Parathyroid adenoma (tissue), 2 donors: ENCODE results near the gene SIL1.
A peak's percentile ranks its signal among the peaks of the same experiment; 100 is the strongest.
"Not testable (repeated sequence)": the region's sequence is repeated elsewhere in the genome, so short reads cannot be mapped to it uniquely, and the experiment has no call there.

Source experiments
- H2AFZ ChIP-seq: fragments of 300-600 bp; sonication (generic); one replicate; pipeline ENCODE4 v1.7.0; 2017; ENCODE audit warnings: antibody characterized with exemption, mild to moderate bottlenecking
- H3K27ac ChIP-seq: fragments of 300-600 bp; sonication (generic); one replicate; pipeline ENCODE4 v1.7.0; 2017
- H3K27me3 ChIP-seq: fragments of 300-600 bp; sonication (generic); one replicate; pipeline ENCODE4 v1.7.0; 2017; ENCODE audit warnings: low read length; ENCODE audit not compliant: control insufficient read depth, insufficient read depth
- H3K36me3 ChIP-seq: fragments of 300-600 bp; sonication (generic); one replicate; pipeline ENCODE4 v1.7.0; 2017; ENCODE audit warnings: low read length; ENCODE audit not compliant: control insufficient read depth, insufficient read depth
- H3K4me1 ChIP-seq: fragments of 300-600 bp; sonication (generic); one replicate; pipeline ENCODE4 v1.7.0; 2017; ENCODE audit warnings: control low read depth
- H3K4me2 ChIP-seq: fragments of 300-600 bp; sonication (generic); one replicate; pipeline ENCODE4 v1.7.0; 2017; ENCODE audit warnings: low read length
- H3K4me3 ChIP-seq: fragments of 300-600 bp; sonication (generic); one replicate; pipeline ENCODE4 v1.7.0; 2017; ENCODE audit warnings: low read depth, low read length
- H3K79me2 ChIP-seq: fragments of 300-600 bp; sonication (generic); one replicate; pipeline ENCODE4 v1.7.0; 2017; ENCODE audit warnings: control low read depth
- H3K9ac ChIP-seq: fragments of 300-600 bp; sonication (generic); one replicate; pipeline ENCODE4 v1.7.0; 2017; ENCODE audit warnings: mild to moderate bottlenecking
- H3K9me3 ChIP-seq: fragments of 300-600 bp; sonication (generic); one replicate; pipeline ENCODE4 v1.7.0; 2017; ENCODE audit warnings: low read length; ENCODE audit not compliant: control insufficient read depth
- TF ChIP-seq, protein P1 (sequence below): fragments of 300-600 bp; sonication (generic); IDR thresholded peaks from one replicate; pipeline ENCODE4 v1.7.0; 2017; ENCODE audit warnings: antibody characterized with exemption, mild to moderate bottlenecking
- donor health status: primary hyperparathyroidism.

Gene SIL1

DNA sequence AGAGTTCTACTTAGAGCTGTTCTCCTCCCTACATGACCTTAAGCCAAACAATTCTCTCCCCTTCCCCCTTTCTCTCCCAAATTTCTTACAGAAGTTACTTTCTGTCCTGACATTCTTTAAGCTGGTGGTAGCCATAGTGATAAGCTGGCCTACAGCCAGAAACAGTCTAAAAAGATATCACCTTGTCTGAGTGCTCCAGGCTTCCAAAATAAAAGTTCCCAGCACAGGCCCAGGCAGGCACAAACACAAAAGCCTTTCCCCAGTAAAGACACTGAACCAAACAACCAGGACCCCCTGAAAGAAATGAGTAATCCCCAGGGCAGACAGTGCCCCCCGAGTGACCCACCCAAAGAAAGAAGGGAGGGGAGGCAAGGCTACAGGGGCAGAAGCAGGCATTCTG lies 19.2 kb downstream of the SIL1 start:
- peaks cover 59% of the 10 kb centered on the region for H3K79me2 ChIP-seq
- no peak overlapping the region for H3K4me3 ChIP-seq
- no peaks in the 10 kb centered on the region for H3K9me3 ChIP-seq
- H2AFZ ChIP-seq: peak overlapping the region; percentile 62
- H3K4me1 ChIP-seq: peaks cover 28% of the 10 kb centered on the region
- H3K4me2 ChIP-seq: peak overlapping the region; percentile 28
- TF ChIP-seq, protein P1, sequence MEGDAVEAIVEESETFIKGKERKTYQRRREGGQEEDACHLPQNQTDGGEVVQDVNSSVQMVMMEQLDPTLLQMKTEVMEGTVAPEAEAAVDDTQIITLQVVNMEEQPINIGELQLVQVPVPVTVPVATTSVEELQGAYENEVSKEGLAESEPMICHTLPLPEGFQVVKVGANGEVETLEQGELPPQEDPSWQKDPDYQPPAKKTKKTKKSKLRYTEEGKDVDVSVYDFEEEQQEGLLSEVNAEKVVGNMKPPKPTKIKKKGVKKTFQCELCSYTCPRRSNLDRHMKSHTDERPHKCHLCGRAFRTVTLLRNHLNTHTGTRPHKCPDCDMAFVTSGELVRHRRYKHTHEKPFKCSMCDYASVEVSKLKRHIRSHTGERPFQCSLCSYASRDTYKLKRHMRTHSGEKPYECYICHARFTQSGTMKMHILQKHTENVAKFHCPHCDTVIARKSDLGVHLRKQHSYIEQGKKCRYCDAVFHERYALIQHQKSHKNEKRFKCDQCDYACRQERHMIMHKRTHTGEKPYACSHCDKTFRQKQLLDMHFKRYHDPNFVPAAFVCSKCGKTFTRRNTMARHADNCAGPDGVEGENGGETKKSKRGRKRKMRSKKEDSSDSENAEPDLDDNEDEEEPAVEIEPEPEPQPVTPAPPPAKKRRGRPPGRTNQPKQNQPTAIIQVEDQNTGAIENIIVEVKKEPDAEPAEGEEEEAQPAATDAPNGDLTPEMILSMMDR: no peak
- H3K27ac ChIP-seq: peak overlapping the region; percentile 74
- H3K36me3 ChIP-seq: no peaks in the 10 kb centered on the region
- no peak overlapping the region for H3K9ac ChIP-seq
- H3K27me3 ChIP-seq: no peaks in the 10 kb centered on the region

DNA sequence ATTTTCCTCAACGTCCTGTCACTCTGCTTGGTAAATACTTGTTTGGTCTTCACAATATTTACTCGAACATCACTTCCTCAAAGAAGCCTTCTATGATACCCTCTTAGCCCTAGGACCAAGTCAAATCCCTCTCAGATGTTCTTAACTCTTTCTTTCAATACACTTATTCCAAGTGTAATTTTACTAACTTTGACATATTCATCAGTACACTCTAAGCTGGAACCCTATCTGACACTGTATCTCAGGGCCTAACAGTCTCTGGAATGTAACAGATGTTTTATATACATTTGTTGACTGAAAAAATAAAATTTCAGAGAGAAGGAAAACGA lies 19.6 kb downstream of the SIL1 start:
- no peaks in the 10 kb centered on the region for H3K27me3 ChIP-seq
- peak overlapping the region; percentile 74 for H3K27ac ChIP-seq
- no peaks in the 10 kb centered on the region for H3K9me3 ChIP-seq
- H3K9ac ChIP-seq: no peak overlapping the region
- no peak overlapping the region for H3K4me3 ChIP-seq
- peak overlapping the region; percentile 53 for H2AFZ ChIP-seq
- H3K4me1 ChIP-seq: peaks cover 28% of the 10 kb centered on the region
- no peaks in the 10 kb centered on the region for H3K36me3 ChIP-seq
- peaks cover 58% of the 10 kb centered on the region for H3K79me2 ChIP-seq
- TF ChIP-seq, protein P1: no peak
- peak overlapping the region; percentile 28 for H3K4me2 ChIP-seq

DNA sequence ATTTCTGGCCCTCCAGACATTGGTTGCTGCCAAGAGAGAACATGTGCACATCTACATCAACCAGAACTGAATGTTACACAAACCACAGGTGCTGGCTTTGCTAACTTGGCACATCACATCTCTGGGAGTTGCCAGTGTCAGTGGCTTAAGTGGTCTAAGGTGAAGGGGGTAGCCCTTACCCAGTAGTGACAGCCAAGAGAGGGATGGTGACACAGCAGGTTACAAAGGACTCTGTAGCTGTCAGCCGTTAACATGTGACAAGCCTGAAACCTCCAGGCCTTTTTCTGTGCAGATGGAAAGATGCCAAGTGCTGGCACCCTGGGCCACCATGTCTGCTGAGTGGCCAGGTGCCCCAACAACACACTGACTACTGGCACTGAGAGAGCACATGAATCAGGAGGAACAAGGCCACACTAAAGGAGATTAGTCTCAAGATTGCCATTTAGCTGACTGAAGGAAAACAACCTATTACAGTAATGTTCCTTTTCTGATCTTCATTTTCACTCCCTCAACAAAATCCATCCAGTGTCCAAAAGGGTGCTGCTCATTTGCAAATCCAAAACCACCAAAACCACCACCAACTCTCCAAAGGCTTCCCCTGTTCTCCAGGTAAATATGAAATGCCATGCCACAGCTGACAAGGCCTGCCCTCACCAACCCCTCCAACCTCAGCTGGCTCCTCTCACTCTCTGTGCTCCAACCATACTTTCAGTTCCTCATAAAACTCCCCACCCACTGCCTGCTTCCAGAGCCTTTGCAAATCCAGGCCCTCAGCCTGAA lies 20.2 kb downstream of the SIL1 start:
- peak overlapping the region; percentile 74 for H3K27ac ChIP-seq
- no peaks in the 10 kb centered on the region for H3K9me3 ChIP-seq
- no peak overlapping the region for H3K4me3 ChIP-seq
- TF ChIP-seq, protein P1: no peak
- peaks cover 55% of the 10 kb centered on the region for H3K79me2 ChIP-seq
- H3K27me3 ChIP-seq: no peaks in the 10 kb centered on the region
- peaks cover 28% of the 10 kb centered on the region for H3K4me1 ChIP-seq
- peak overlapping the region; percentile 28 for H3K4me2 ChIP-seq
- peak overlapping the region; percentile 53 for H2AFZ ChIP-seq
- H3K36me3 ChIP-seq: no peaks in the 10 kb centered on the region
- H3K9ac ChIP-seq: no peak overlapping the region

DNA sequence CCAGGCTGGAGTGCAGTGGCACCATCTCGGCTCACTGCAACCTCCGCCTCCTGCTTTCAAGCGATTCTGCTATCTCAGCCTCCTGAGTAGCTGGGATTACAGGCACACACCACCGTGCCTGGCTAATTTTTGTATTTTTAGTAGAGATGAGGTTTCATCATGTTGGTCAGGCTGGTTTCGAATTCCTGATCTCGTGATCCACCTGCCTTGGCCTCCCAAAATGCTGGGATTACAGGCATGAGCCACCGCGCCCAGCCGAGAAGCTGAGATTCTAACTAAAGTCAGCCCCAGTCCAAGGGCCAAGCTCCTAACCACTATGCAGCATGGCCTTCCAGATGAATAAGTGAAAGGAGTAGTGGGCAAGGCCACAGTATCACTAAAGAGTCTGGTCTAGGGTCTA lies 20.9 kb downstream of the SIL1 start:
- not testable (repeated sequence) for H3K9ac ChIP-seq, H3K9me3 ChIP-seq, H3K36me3 ChIP-seq, H3K4me3 ChIP-seq, H3K27me3 ChIP-seq, H2AFZ ChIP-seq, H3K4me2 ChIP-seq
- H3K79me2 ChIP-seq: peaks cover 53% of the 10 kb centered on the region
- peak overlapping the region; percentile 74 for H3K27ac ChIP-seq
- peaks cover 28% of the 10 kb centered on the region for H3K4me1 ChIP-seq

DNA sequence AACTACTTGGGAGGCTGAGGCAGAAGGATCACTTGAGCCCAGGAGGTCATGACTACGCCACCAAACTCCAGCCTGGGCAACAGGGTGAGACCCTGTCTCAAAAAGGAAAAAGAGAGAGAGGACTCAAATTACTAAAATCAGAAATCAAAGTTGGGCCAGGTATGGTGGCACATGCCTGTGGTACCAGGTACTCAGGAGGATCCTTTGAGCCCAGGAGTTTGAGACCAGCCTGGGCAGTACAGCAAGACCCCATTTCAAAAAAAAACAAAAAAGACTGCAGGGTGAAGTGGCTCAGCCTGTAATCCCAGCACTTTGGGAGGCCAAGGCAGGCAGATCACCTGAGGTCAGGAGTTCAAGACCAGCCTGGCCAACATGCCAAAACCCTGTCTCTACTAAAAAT lies 23.8 kb downstream of the SIL1 start:
- H3K79me2 ChIP-seq: peaks cover 34% of the 10 kb centered on the region

More for the DNA sequence above, 23.8 kb downstream of the SIL1 start:
- H3K36me3 ChIP-seq, H3K27me3 ChIP-seq, H3K27ac ChIP-seq, H3K9me3 ChIP-seq, H3K4me2 ChIP-seq, H3K9ac ChIP-seq, H2AFZ ChIP-seq, H3K4me3 ChIP-seq: not testable (repeated sequence)
- peaks cover 18% of the 10 kb centered on the region for H3K4me1 ChIP-seq
